Uterus (tissue), 4 donors: ENCODE results near the gene PTPRN2. TPM values are rescaled to one million over a fixed set of nuclear protein-coding genes. Genes with fewer than 3 reads are reported as not detected.
"Not testable (repeated sequence)": the region's sequence is repeated elsewhere in the genome, so short reads cannot be mapped to it uniquely, and the experiment has no call there.

Source experiments
- DNase-seq, 2 donors: peaks; one replicate each; pipeline ENCODE4 v3.0.0-alpha.2; 2019 to 2020
- H3K27ac ChIP-seq, 2 donors: fragments of 200-600 bp; sonication (generic); 1 replicate in 1 of 2; 2 replicates in 1 of 2; pipeline ENCODE4 v1.5.1; 2016 to 2018
- H3K27me3 ChIP-seq, 2 donors: fragments of 200-600 bp; sonication (generic); one replicate each; pipeline ENCODE4 v1.5.1; 2018 to 2019; ENCODE audit warnings: control low read depth in 1 of 2
- H3K36me3 ChIP-seq, 2 donors: fragments of 200-600 bp; sonication (generic); one replicate each; pipeline ENCODE4 v1.5.1; 2019; ENCODE audit warnings: control low read depth in 1 of 2
- H3K4me1 ChIP-seq, 2 donors: fragments of 200-600 bp; sonication (generic); one replicate each; pipeline ENCODE4 v1.5.1; 2018 to 2019; ENCODE audit warnings: control low read depth in 1 of 2
- H3K4me3 ChIP-seq, 2 donors: fragments of 200-600 bp; sonication (generic); 1 replicate in 1 of 2; 2 replicates in 1 of 2; pipeline ENCODE4 v1.5.1; 2018 to 2019; ENCODE audit warnings: mild to moderate bottlenecking in 1 of 2
- H3K9me3 ChIP-seq, 2 donors: fragments of 200-600 bp; sonication (generic); one replicate each; pipeline ENCODE4 v1.5.1; 2019; ENCODE audit warnings: control low read depth in 1 of 2
- POLR2A ChIP-seq, 2 donors: fragments of 450-650 bp; IDR thresholded peaks; one replicate each; pipeline ENCODE4 v1.6.1; 2016; ENCODE audit warnings: antibody characterized with exemption in 2 of 2, mild to moderate bottlenecking in 1 of 2, moderate library complexity in 1 of 2
- intact Hi-C: fragments of 100-400 bp; cut with DNase I; formaldehyde crosslinking; loops from one replicate; pipeline ENCODE4 v1.15.1; 2023; ENCODE audit warnings: low total_unique reads
- total RNA-seq, 4 donors: library from RNA; depleted of rRNA in 3 of 4; stranded (reverse); fragments of >200 nt in 3 of 4; gene quantifications; one replicate each; pipeline versions ENCODE4 v1.1.0 to v1.2.4, GENCODE V29; 2014 to 2023
- TF ChIP-seq, protein P1 (sequence below), 4 experiments: fragments of 200-600 bp in 2 of 4; fragments of 450-650 bp in 2 of 4; sonication (generic) in 2 of 4; IDR thresholded peaks; one replicate each; pipeline ENCODE4 v1.5.1; 2016 to 2019; ENCODE audit warnings: antibody characterized with exemption in 4 of 4, mild to moderate bottlenecking in 2 of 4, moderate library complexity in 1 of 4
- donor health status: DM: yes; HTN: yes; CAD: no.

The PTPRN2 gene
- total RNA-seq, 4 donors from 2014 or later, result 1.2 to 5.2 (median 2.3) TPM

- Histone ChIP-seq H3K27ac (no peak overlapping the region), H3K9me3 (no peaks in the 10 kb centered on the region), H3K4me1 (no peaks in the 10 kb centered on the region), H3K27me3 (no peaks in the 10 kb centered on the region), H3K4me3 (no peak overlapping the region), H3K36me3 (no peaks in the 10 kb centered on the region)
- intact Hi-C loops, result no loop called here
- DNase-seq, result peak in 1 of 2 donors; percentile 0
- TF ChIP-seq POLR2A (IDR thresholded peaks at IDR 0.05), result no peak
Measured at GRCh38 chr7:158355456-158356065, 232.1 kb downstream of the PTPRN2 start.

DNA sequence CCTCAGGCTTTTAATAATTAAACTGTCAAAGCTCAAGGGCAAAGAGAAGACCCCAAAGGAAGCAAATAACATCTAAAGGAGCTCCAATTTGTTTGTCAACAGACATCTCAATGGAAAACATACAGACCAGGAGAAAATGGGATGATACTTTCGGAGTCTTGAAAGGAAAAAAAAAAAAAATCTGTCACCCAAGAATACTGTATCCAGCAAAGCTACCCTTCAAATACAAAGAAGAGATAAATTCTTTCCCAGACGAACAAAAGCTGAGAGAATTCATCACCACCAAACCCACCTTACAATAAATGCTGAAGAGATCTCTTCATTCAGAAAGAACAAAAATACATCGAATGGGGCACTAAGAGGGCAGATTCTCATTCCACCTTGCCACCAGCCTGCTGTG is 232.8 kb downstream of the PTPRN2 start:
- intact Hi-C loops, result no loop called here
- DNase-seq, result no peak
- H3K4me3 ChIP-seq, result no peak overlapping the region
- no peak for TF ChIP-seq POLR2A (IDR thresholded peaks at IDR 0.05)
- TF ChIP-seq, protein P1, sequence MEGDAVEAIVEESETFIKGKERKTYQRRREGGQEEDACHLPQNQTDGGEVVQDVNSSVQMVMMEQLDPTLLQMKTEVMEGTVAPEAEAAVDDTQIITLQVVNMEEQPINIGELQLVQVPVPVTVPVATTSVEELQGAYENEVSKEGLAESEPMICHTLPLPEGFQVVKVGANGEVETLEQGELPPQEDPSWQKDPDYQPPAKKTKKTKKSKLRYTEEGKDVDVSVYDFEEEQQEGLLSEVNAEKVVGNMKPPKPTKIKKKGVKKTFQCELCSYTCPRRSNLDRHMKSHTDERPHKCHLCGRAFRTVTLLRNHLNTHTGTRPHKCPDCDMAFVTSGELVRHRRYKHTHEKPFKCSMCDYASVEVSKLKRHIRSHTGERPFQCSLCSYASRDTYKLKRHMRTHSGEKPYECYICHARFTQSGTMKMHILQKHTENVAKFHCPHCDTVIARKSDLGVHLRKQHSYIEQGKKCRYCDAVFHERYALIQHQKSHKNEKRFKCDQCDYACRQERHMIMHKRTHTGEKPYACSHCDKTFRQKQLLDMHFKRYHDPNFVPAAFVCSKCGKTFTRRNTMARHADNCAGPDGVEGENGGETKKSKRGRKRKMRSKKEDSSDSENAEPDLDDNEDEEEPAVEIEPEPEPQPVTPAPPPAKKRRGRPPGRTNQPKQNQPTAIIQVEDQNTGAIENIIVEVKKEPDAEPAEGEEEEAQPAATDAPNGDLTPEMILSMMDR (IDR thresholded peaks at IDR 0.05), result no peak
- H3K27ac ChIP-seq, result no peak overlapping the region
- no peaks in the 10 kb centered on the region for H3K4me1 ChIP-seq
- no peaks in the 10 kb centered on the region for H3K9me3 ChIP-seq
- H3K36me3 ChIP-seq, result no peaks in the 10 kb centered on the region
- H3K27me3 ChIP-seq, result no peaks in the 10 kb centered on the region

- intact Hi-C loops, result no loop called here
- no peaks in the 10 kb centered on the region for H3K9me3 ChIP-seq
- DNase-seq, result no peak
- TF ChIP-seq POLR2A (IDR thresholded peaks at IDR 0.05), result no peak
- TF ChIP-seq, protein P1 (IDR thresholded peaks at IDR 0.05), result no peak
- H3K4me1 ChIP-seq, result no peaks in the 10 kb centered on the region
- H3K4me3 ChIP-seq, result no peak overlapping the region
- H3K36me3 ChIP-seq, result no peaks in the 10 kb centered on the region
- H3K27ac ChIP-seq, result no peak overlapping the region
- no peaks in the 10 kb centered on the region for H3K27me3 ChIP-seq
Measured at GRCh38 chr7:158353606-158354570, 233.7 kb downstream of the PTPRN2 start.

GRCh38 chr7:158351899-158352729 is 235.5 kb downstream of the PTPRN2 start:
- H3K9me3 ChIP-seq, H3K27ac ChIP-seq, H3K27me3 ChIP-seq, intact Hi-C loops, H3K36me3 ChIP-seq, H3K4me3 ChIP-seq, H3K4me1 ChIP-seq: not testable (repeated sequence)
- peak in 1 of 2 donors; percentile 3 for DNase-seq

GRCh38 chr7:158351481-158351880 is 236.1 kb downstream of the PTPRN2 start:
- Histone ChIP-seq H3K36me3 (no peaks in the 10 kb centered on the region), H3K4me1 (no peaks in the 10 kb centered on the region), H3K9me3 (no peaks in the 10 kb centered on the region), H3K27me3 (no peaks in the 10 kb centered on the region), H3K4me3 (no peak overlapping the region), H3K27ac (no peak overlapping the region)
- no peak for TF ChIP-seq POLR2A (IDR thresholded peaks at IDR 0.05)
- TF ChIP-seq, protein P1 (IDR thresholded peaks at IDR 0.05), result no peak
- no peak for DNase-seq
- intact Hi-C loops, result no loop called here
